Activated gamma-delta T cell (primary cell): Measurements from ENCODE around the gene DUSP14.

Experiments
- DNase-seq: peaks from one replicate; lab custom pipeline; 2025; lab: John Stamatoyannopoulos, UW

Gene DUSP14

GRCh38 chr17:37516127-37516571 is 26.5 kb downstream of the DUSP14 start:
- no peak for DNase-seq

GRCh38 chr17:37517881-37518280 is 28.2 kb downstream of the DUSP14 start:
- DNase-seq: no peak

- no peak for DNase-seq
Observed at GRCh38 chr17:37518826-37519225, 29.1 kb downstream of the DUSP14 start.

- no peak for DNase-seq
Observed at GRCh38 chr17:37519251-37519985, 29.7 kb downstream of the DUSP14 start.

- no peak for DNase-seq
Observed at GRCh38 chr17:37520174-37520573, 30.5 kb downstream of the DUSP14 start.

GRCh38 chr17:37521821-37522220 is 32.1 kb downstream of the DUSP14 start:
- no peak for DNase-seq

- DNase-seq: no peak
Observed at GRCh38 chr17:37523715-37524219, 34.1 kb downstream of the DUSP14 start.

GRCh38 chr17:37527249-37527851 is 37.7 kb downstream of the DUSP14 start:
- DNase-seq: no peak

GRCh38 chr17:37530420-37530819 is 40.7 kb downstream of the DUSP14 start:
- no peak for DNase-seq

- no peak for DNase-seq
Observed at GRCh38 chr17:37532756-37533155, 43.1 kb downstream of the DUSP14 start.

- no peak for DNase-seq
Observed at GRCh38 chr17:37535906-37536305, 46.2 kb downstream of the DUSP14 start.

GRCh38 chr17:37538981-37539659 is 49.4 kb downstream of the DUSP14 start:
- no peak for DNase-seq

- DNase-seq: no peak
Observed at GRCh38 chr17:37541880-37542660, 52.4 kb downstream of the DUSP14 start.

GRCh38 chr17:37543637-37544052 is 54.0 kb downstream of the DUSP14 start:
- no peak for DNase-seq

GRCh38 chr17:37545486-37545885 is 55.8 kb downstream of the DUSP14 start:
- no peak for DNase-seq

- DNase-seq: no peak
Observed at GRCh38 chr17:37546302-37546701, 56.6 kb downstream of the DUSP14 start.

GRCh38 chr17:37547986-37548385 is 58.3 kb downstream of the DUSP14 start:
- DNase-seq: no peak

GRCh38 chr17:37551788-37552187 is 62.1 kb downstream of the DUSP14 start:
- no peak for DNase-seq

- no peak for DNase-seq
Observed at GRCh38 chr17:37553401-37553966, 63.8 kb downstream of the DUSP14 start.

GRCh38 chr17:37555386-37555785 is 65.7 kb downstream of the DUSP14 start:
- no peak for DNase-seq

GRCh38 chr17:37557482-37557881 is 67.8 kb downstream of the DUSP14 start:
- no peak for DNase-seq

GRCh38 chr17:37558299-37558698 is 68.6 kb downstream of the DUSP14 start:
- no peak for DNase-seq
